ENCODE measurements around the gene RINL.

Gene RINL, protein sequence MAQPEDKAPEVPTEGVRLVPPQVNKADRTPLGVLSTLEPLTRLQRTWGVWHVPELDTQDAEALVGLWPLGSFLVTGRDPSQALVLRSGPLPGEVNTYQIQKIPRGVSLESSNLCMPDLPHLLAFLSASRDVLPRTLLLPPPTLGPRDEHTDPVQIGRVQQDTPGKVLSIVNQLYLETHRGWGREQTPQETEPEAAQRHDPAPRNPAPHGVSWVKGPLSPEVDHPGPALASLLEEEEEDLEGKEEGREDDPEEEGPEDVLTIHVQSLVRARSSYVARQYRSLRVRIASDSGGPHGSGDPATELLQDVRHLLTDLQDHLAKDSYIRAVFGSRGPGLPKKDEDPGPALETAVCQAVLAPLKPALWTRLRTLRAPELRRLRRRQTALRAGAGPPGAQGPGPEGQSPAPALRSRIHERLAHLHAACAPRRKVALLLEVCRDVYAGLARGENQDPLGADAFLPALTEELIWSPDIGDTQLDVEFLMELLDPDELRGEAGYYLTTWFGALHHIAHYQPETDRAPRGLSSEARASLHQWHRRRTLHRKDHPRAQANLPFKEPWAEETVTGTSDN

GRCh38 chr19:38877781-38878574, at the start of gene RINL:
Gene RINL, minus strand, starts transcription at chr19:38878275. Its CDS starts 1,533 bp downstream, at chr19:38876742.
- no peak for DNase-seq (ENCODE audit: low read depth)

DNA sequence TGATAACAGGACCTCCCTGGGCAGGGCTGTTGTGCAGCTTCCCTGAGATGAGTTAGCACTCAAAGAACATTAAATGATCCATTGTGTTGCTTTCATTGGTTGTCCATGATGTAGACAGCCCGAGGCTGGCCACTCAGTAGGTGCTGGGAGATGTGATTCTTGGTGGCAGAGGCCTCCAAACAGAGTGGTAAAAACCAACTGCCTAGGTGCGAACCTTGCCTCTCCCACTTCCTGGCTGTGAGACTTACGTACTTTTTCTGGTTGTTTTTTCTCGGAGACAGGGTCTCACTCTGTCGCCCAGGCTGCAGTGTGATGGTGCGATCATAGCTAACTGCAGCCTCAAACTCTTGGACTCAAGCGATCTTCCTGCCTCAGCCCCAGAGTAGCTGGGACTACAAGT, 46.3 kb upstream of the RINL start:
- DNase-seq (ENCODE audit: low read depth): no peak

GRCh38 chr19:38922482-38922881, 44.4 kb upstream of the RINL start:
- no peak for DNase-seq (ENCODE audit: low read depth)

DNA sequence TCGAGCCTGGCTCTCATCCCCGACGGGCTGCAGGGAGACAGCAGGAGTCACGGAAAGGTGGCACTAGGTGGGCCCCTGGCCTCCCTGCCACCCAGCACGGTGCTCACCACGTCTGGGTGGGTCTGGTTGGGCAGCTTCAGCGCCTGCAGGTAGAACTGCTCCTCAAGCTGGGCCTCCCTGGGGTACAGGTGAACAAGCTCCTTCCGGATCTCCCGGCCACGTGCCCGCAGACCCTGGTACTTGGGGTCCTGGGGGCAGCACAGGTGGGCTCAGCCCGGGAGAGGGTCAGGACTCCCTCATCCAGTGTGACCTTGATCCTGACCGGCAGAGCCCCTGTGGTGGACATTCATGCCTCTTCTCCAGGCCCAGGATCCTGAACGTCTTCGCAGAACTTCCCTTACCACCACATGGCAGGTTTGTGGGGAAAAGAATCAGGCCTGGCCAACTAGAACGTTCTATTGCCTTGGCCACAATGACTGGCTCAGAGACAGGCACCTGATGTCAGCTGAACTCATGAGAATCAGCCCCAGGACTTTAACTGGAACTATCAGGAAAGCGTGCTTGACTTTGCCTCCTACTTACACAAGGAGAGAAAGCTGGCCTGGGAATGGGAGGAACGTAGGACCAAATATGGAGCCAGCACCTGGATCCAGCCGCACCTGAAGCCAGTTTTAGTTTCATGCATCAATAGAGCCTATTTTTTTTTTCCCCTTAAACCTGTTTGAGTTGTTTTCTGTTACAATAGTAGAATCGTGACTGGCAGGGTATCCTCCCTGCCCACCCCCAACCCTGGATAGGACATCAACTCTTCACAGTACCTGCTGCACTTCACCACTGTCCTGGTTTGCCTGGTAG, 43.6 kb upstream of the RINL start:
- DNase-seq (ENCODE audit: low read depth): no peak

GRCh38 chr19:38920602-38921419, 42.7 kb upstream of the RINL start:
- no peak for DNase-seq (ENCODE audit: low read depth)

DNA sequence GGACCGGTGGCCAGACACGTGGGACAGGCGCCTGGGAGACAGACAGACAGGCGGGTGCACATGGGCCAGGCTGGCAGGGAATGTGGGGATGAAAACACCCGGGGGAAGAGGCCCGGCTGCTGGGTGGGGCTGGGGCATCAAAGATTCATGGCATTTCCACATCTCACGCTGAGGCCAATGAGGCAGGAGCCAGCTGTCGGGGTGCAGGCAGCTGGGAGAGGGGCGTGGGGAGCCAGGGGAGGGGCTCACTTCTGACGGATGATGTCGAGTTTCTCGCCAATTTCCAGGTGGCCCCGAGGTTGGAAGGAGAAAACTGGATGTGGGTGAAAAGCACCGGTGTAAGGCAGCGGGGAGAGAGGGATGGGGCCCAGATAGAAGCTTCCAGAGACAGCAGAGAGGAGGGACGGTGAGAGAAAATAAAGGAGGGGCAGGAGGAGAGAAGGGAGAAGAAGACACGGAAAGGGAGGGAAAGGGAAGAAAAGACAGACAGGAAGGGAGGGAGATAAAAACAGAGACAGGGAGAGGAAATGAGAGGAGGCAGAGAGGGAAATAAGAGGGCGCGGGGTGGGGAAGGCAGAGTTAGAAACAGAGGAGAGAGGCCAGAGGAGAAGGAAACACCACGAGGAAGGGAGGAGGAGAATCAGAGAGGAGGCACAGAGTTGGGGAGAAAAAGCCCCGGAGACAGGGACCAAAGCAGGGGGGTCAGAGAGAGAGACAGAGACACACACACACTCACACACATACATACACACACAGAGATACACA, 41.9 kb upstream of the RINL start:
- DNase-seq (ENCODE audit: low read depth): no peak

DNA sequence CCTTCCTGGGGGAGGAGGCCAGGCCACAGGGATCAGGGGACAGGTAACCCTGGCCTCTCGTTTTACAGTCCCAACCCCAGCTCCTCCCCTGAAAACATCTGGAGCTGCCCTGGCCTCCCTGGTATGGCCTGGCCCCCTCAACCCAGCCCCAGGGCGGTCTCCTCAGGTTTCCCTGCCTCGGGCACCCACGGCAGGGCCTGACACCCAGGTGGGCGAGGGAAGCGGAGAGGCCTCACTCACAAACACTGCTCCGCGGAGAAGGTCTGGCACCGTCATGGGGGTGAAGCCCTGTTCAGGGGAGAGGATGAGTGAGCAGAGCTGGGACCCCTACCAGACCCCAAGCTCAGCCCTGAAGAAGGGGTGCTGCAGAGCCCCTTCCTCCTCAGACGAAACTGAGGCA, 40.5 kb upstream of the RINL start:
- DNase-seq (ENCODE audit: low read depth): no peak

DNA sequence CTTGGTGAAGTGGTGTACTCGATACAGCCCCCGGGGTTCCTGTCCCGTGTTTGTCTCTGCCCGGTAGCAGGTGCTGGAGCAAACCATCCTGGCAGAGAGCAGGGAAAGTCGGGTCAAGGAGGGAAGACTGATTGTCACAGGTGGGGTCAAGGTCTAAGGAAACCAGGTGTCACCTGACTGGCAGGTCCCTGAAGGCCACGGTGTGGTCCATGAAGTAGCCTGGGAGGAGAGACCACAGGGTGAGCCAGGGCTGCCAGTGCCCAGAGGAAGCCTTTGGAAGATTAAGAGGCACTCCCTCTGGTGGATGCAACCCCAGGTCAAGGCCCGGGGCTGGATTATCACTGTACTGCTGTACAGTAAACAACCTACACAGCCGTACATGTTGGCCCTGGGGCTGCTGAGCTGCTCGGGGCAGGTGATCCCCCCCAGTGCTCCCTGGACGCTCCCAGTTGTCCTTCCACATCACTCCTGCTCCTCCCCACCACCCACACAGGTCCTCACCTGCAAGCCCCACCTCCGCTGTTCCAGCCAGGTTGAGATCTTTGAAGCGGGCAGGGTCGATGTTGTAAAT, 39.9 kb upstream of the RINL start:
- no peak for DNase-seq (ENCODE audit: low read depth)

- DNase-seq (ENCODE audit: low read depth): no peak
Measured at GRCh38 chr19:38917516-38917915, 39.4 kb upstream of the RINL start.

GRCh38 chr19:38915329-38916321, 37.5 kb upstream of the RINL start:
- no peak for DNase-seq (ENCODE audit: low read depth)

- no peak for DNase-seq (ENCODE audit: low read depth)
Measured at GRCh38 chr19:38913958-38914357, 35.9 kb upstream of the RINL start.

DNA sequence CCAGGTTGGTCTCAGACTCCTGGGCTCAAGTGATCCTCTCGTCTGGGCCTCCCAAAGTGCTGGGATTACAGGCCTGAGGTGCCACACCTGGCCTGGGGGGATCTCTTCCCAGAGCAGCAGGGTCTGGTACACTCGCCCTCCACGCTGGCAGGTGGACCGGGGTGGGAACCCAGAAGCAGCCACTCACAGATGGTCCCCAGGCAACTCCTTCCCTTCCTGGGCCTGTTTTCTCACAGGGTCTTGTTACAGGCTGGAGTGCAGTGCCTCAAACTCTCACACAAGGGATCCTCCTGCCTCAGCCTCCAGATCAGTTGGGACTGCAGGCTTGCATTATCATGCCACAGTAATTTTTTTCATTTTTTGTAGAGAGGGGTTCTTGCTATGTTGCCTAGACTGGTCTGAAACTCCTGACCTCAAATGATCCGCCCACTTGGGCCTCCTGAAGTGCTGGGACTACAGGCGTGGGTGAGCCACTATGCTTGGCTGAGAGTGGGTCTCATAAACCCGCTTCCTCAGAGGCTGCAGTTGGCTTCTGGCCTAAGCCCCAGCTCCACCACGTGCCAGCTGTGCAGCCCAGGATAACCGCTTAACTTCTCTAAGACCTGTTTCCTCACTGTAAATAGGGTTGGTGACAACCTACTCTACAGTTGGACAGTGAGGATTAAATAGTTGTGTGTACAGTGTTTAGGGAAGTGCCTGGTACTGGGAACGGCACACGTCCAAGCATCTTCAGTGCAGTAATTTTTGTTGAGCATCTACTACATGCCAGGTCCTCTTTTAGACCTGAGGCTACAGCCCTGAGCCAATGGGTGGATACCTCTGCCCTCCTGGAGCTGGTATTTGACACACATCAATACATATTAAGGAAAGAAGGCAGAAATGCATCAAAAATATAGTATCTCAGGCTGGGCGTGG, 34.8 kb upstream of the RINL start:
- DNase-seq (ENCODE audit: low read depth): no peak

DNA sequence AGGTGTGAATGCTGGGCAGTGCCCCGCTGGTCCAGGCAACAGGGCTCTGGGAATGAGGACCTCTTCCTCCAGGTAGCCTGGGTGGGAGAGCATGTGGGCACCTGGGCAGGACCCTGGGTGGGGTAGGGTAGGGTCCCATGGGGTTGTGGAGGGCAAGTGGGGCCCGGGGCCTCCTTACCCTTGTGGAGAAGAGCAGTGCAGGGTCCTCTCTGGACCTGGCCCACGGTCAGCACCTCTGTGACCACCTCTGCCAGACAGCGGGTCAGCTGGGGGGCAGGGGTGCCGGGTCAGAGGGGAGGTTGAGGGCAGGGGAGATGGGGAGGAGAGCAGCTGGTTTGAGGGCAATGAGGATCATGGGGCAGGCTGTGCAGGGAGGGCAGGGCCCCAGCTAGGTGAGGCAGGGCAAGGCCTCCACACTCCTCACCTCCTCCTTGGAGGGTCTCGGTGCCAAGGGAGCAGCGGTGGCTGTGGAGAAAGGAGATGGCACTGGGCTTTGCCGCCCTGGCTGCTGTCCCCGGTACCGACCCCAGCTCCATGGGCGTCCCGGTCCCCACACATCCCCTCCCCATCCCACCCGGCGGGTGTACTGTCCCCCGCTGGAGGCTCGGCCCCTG, 33.4 kb upstream of the RINL start:
- DNase-seq (ENCODE audit: low read depth): no peak

- no peak for DNase-seq (ENCODE audit: low read depth)
Measured at GRCh38 chr19:38910488-38910887, 32.4 kb upstream of the RINL start.

GRCh38 chr19:38908911-38909310, 30.8 kb upstream of the RINL start:
- DNase-seq (ENCODE audit: low read depth): no peak

GRCh38 chr19:38907670-38908069, 29.6 kb upstream of the RINL start:
- DNase-seq (ENCODE audit: low read depth): no peak

DNA sequence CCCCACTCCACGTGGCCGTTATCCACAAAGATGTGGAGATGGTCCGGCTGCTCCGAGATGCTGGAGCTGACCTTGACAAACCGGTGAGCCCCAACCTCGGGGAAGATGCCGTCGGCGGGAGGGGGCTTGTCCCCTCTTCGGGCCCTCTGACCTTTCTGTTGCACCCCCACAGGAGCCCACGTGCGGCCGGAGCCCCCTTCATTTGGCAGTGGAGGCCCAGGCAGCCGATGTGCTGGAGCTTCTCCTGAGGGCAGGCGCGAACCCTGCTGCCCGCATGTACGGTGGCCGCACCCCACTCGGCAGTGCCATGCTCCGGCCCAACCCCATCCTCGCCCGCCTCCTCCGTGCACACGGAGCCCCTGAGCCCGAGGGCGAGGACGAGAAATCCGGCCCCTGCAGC, 29.2 kb upstream of the RINL start:
- DNase-seq (ENCODE audit: low read depth): no peak

Data from HS-27A (cell line).